ENCODE results near the gene CDC45.

GRCh38 chr22:19519041-19519926 lies 39.6 kb downstream of the CDC45 start:
- no peak for TF ChIP-seq CTCF (IDR thresholded peaks at IDR 0.05)
- no peak for TF ChIP-seq POLR2A (IDR thresholded peaks at IDR 0.05)

Data from adrenal gland (tissue), 5 donors.